Measurements from ENCODE around the gene PAPSS1.

The PAPSS1 gene

DNA sequence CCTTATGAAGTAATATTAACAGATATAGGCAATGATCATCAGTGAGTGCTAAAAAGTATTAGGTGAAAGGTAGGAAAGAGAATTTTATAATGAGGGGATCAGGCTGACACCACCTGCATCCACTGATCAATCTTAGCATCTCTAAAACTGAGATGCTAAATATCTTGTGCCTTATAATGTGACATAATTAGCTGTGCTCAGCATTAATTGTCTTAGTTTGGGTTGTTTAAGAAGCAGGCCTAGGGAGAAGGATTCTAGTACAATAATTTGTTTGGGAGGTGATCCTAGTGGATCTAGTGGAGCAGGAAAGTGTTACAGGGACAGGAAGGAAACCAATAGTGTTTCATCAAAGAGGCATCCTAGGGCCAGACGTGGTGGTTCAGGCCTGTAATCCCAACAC lies 22.2 kb upstream of the PAPSS1 start:
- TF ChIP-seq, protein P1, sequence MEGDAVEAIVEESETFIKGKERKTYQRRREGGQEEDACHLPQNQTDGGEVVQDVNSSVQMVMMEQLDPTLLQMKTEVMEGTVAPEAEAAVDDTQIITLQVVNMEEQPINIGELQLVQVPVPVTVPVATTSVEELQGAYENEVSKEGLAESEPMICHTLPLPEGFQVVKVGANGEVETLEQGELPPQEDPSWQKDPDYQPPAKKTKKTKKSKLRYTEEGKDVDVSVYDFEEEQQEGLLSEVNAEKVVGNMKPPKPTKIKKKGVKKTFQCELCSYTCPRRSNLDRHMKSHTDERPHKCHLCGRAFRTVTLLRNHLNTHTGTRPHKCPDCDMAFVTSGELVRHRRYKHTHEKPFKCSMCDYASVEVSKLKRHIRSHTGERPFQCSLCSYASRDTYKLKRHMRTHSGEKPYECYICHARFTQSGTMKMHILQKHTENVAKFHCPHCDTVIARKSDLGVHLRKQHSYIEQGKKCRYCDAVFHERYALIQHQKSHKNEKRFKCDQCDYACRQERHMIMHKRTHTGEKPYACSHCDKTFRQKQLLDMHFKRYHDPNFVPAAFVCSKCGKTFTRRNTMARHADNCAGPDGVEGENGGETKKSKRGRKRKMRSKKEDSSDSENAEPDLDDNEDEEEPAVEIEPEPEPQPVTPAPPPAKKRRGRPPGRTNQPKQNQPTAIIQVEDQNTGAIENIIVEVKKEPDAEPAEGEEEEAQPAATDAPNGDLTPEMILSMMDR (IDR thresholded peaks at IDR 0.05; ENCODE audit: low read depth, low read length): no peak
- Histone ChIP-seq H3K4me3 (ENCODE audit: low read depth, low read length) (no peak overlapping the region), H3K27ac (no peak overlapping the region), H3K36me3 (no peaks in the 10 kb centered on the region), H3K27me3 (ENCODE audit: insufficient read depth, low read depth, severe bottlenecking) (no peaks in the 10 kb centered on the region), H3K9me3 (ENCODE audit: severe bottlenecking) (no peaks in the 10 kb centered on the region)
- DNase-seq: no peak

DNA sequence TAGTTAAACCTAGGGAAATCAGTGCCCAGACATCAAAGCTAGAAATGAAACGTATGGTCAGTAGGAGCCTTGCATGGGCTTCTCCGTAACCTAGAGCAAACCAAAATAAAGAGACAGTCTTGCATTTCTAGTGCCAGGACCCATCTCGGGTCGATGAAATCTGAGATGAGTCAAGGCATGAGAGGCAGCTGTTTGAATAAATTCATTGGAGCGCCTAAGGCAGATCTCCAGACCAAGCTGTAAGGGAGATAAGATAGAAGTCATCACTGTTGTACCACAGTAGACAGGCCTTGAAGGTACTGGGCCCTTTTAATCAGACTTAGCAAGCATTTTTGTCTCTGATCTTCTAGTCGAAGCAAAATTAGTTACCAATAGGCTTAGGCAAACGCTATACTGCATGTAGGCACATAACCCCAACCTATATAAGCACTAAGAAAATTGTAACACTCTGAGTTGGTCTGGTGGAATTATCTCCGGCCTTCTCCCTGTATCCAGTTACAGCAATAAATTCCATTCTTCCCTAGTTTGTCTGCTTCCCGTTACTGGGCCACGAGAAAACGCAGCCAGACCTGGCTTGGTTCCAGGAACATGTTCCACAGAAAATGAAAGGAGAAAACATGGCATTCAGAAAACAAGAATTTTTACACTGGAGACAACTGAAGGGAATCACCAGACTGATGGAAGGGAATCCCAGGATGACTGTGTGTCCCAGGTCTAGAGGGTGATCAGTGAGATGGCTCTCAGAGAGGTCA lies 21.1 kb upstream of the PAPSS1 start:
- TF ChIP-seq, protein P1 (IDR thresholded peaks at IDR 0.05; ENCODE audit: low read depth, low read length): no peak
- H3K36me3 ChIP-seq: no peaks in the 10 kb centered on the region
- DNase-seq: no peak
- no peaks in the 10 kb centered on the region for H3K27me3 ChIP-seq (ENCODE audit: insufficient read depth, low read depth, severe bottlenecking)
- H3K27ac ChIP-seq: no peak overlapping the region
- H3K9me3 ChIP-seq (ENCODE audit: severe bottlenecking): no peaks in the 10 kb centered on the region
- H3K4me3 ChIP-seq (ENCODE audit: low read depth, low read length): no peak overlapping the region

DNA sequence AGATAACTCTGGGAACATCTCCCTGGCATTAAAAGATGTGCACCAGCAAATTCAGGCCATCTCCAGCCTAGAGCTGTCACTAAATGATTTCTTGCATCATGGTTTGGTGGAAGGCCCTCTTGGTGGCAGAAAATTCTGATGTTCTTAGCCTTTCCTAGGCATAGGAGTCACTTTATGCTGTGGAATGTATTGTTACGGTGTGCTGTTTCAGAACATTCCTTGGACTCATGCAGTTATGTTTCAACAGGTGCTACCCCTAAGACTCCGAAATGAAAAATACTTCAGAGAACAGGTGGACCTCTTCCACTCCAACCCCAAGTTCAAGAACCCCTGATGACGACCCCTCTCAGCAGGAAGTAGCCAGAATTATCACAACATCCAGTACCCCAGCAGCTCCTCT lies 20.3 kb upstream of the PAPSS1 start:
- Histone ChIP-seq H3K9me3 (ENCODE audit: severe bottlenecking) (no peaks in the 10 kb centered on the region), H3K27ac (no peak overlapping the region), H3K27me3 (ENCODE audit: insufficient read depth, low read depth, severe bottlenecking) (no peaks in the 10 kb centered on the region), H3K36me3 (no peaks in the 10 kb centered on the region), H3K4me3 (ENCODE audit: low read depth, low read length) (no peak overlapping the region)
- TF ChIP-seq, protein P1 (IDR thresholded peaks at IDR 0.05; ENCODE audit: low read depth, low read length): peak; percentile 21; the same call in 1 of the 2 replicates
- DNase-seq: no peak

DNA sequence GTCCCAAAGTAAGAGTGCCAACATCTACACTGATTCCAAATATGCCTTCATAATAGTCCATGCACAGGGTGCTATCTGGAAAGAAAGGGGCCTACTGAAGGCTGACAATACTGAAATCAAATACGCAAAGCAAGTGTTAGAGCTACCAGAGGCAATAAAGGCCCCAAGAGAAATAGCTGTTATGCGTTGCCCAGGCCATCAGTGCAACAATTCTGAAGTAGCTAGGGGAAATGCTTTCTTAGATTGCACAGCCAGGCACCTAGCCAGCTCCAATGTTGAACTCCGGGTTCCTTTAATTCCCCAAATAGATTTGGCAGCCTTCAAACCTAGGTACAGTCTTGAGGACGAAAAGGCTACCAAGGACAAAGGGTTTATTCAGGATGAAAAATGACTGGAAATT lies 17.4 kb upstream of the PAPSS1 start:
- Histone ChIP-seq H3K4me3 (ENCODE audit: low read depth, low read length) (no peak overlapping the region), H3K9me3 (ENCODE audit: severe bottlenecking) (no peaks in the 10 kb centered on the region), H3K27me3 (ENCODE audit: insufficient read depth, low read depth, severe bottlenecking) (no peaks in the 10 kb centered on the region), H3K27ac (no peak overlapping the region), H3K36me3 (no peaks in the 10 kb centered on the region)
- no peak for DNase-seq
- TF ChIP-seq, protein P1 (IDR thresholded peaks at IDR 0.05; ENCODE audit: low read depth, low read length): no peak

DNA sequence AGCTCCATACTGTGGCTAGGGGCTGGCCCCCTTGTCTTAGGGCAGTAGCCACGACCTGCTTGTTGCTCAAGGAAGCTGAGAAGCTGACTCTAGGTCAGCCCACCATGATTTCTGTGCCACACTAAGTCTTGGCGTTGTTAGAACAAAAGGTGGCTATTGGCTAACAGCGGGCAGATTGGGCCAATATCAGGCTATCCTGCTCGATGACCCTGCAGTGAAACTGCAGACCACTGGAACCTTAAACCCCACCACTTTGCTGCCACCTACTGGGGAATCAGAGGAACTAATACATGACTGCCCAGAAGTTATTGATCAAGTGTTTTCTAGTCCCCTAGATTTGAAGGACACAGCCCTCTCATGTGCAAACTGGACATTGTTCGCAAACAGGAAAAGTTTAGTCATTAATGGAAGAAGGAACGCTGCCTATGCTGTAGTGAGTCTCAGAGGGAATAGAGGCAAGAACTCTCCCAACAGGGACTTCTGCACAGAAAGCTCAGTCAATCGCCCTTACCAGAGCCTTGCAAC lies 17.0 kb upstream of the PAPSS1 start:
- Histone ChIP-seq H3K36me3 (no peaks in the 10 kb centered on the region), H3K4me3 (ENCODE audit: low read depth, low read length) (no peak overlapping the region), H3K27me3 (ENCODE audit: insufficient read depth, low read depth, severe bottlenecking) (no peaks in the 10 kb centered on the region), H3K9me3 (ENCODE audit: severe bottlenecking) (no peaks in the 10 kb centered on the region), H3K27ac (no peak overlapping the region)
- TF ChIP-seq, protein P1 (IDR thresholded peaks at IDR 0.05; ENCODE audit: low read depth, low read length): peak; percentile 77
- peak; percentile 78 for DNase-seq

Measured in WERI-Rb-1 (cell line).